IPS-18c (cell line): ENCODE measurements around the gene NTS.

Source experiments
- H3K4me3 ChIP-seq: 2 replicates; pipeline ENCODE4 v1.7.0; 2013; ENCODE audit warnings: low read depth, mild to moderate bottlenecking, low read length, moderate library complexity; ENCODE audit not compliant: insufficient read depth
- H3K9me3 ChIP-seq: one replicate; pipeline ENCODE4 v1.6.1; 2013; ENCODE audit warnings: mild to moderate bottlenecking, low read length, moderate library complexity; ENCODE audit not compliant: control insufficient read depth, insufficient read depth

Gene NTS

GRCh38 chr12:85874031-85874461 is at the start of gene NTS:
TSS of gene NTS (plus strand) at chr12:85874295. CDS start at chr12:85874404, 109 bp downstream.
- no peaks in the 10 kb centered on the region for H3K9me3 ChIP-seq
- no peak within 1 kb of the TSS; the same call in 1 of the 2 replicates for H3K4me3 ChIP-seq

GRCh38 chr12:85825746-85826145 is 48.3 kb upstream of the NTS start:
- H3K4me3 ChIP-seq = no peak overlapping the region
- no peaks in the 10 kb centered on the region for H3K9me3 ChIP-seq

- H3K4me3 ChIP-seq = no peak overlapping the region
Observed at GRCh38 chr12:85828576-85828975, 45.5 kb upstream of the NTS start.

GRCh38 chr12:85829391-85829790 is 44.7 kb upstream of the NTS start:
- no peaks in the 10 kb centered on the region for H3K9me3 ChIP-seq
- no peak overlapping the region for H3K4me3 ChIP-seq

More at GRCh38 chr12:85828576-85828975, 45.5 kb upstream of the NTS start:
- no peaks in the 10 kb centered on the region for H3K9me3 ChIP-seq

GRCh38 chr12:85831327-85831990 is 42.6 kb upstream of the NTS start:
- Histone ChIP-seq H3K9me3 (no peaks in the 10 kb centered on the region), H3K4me3 (no peak overlapping the region)

- H3K9me3 ChIP-seq = no peaks in the 10 kb centered on the region
- no peak overlapping the region for H3K4me3 ChIP-seq
Observed at GRCh38 chr12:85833579-85833978, 40.5 kb upstream of the NTS start.

GRCh38 chr12:85834378-85834777 is 39.7 kb upstream of the NTS start:
- no peaks in the 10 kb centered on the region for H3K9me3 ChIP-seq
- H3K4me3 ChIP-seq = no peak overlapping the region

GRCh38 chr12:85835426-85836196 is 38.5 kb upstream of the NTS start:
- Histone ChIP-seq H3K9me3 (no peaks in the 10 kb centered on the region), H3K4me3 (no peak overlapping the region)

GRCh38 chr12:85836197-85837090 is 37.7 kb upstream of the NTS start, which contains the start of gene RASSF9:
TSS of gene RASSF9 (minus strand) at chr12:85836409. CDS start at chr12:85836201, 208 bp downstream.
- H3K4me3 ChIP-seq = no peak within 1 kb of the TSS
- no peaks in the 10 kb centered on the region for H3K9me3 ChIP-seq

GRCh38 chr12:85843606-85844310 is 30.3 kb upstream of the NTS start:
- H3K9me3 ChIP-seq = no peaks in the 10 kb centered on the region
- H3K4me3 ChIP-seq = no peak overlapping the region

- no peak overlapping the region for H3K4me3 ChIP-seq
- H3K9me3 ChIP-seq = no peaks in the 10 kb centered on the region
Observed at GRCh38 chr12:85849344-85849743, 24.8 kb upstream of the NTS start.

GRCh38 chr12:85855305-85855704 is 18.8 kb upstream of the NTS start:
- H3K4me3 ChIP-seq = no peak overlapping the region
- peaks cover 2% of the 10 kb centered on the region for H3K9me3 ChIP-seq

- H3K9me3 ChIP-seq = peaks cover 2% of the 10 kb centered on the region
- H3K4me3 ChIP-seq = no peak overlapping the region
Observed at GRCh38 chr12:85856966-85857365, 17.1 kb upstream of the NTS start.

- Histone ChIP-seq H3K4me3 (no peak overlapping the region), H3K9me3 (no peaks in the 10 kb centered on the region)
Observed at GRCh38 chr12:85865890-85866289, 8.2 kb upstream of the NTS start.

- Histone ChIP-seq H3K9me3 (no peaks in the 10 kb centered on the region), H3K4me3 (no peak overlapping the region)
Observed at GRCh38 chr12:85866986-85867776, 6.9 kb upstream of the NTS start.

- no peak overlapping the region for H3K4me3 ChIP-seq
- no peaks in the 10 kb centered on the region for H3K9me3 ChIP-seq
Observed at GRCh38 chr12:85872497-85873091, 1.5 kb upstream of the NTS start.
